GM19240 (cell line): Measurements from ENCODE around the gene ZNF296.

Experiments
- DNase-seq: peaks from one replicate; pipeline ENCODE4 v3.0.0; 2011; ENCODE audit warnings: low spot score; ENCODE audit not compliant: insufficient read length

Gene ZNF296

DNA sequence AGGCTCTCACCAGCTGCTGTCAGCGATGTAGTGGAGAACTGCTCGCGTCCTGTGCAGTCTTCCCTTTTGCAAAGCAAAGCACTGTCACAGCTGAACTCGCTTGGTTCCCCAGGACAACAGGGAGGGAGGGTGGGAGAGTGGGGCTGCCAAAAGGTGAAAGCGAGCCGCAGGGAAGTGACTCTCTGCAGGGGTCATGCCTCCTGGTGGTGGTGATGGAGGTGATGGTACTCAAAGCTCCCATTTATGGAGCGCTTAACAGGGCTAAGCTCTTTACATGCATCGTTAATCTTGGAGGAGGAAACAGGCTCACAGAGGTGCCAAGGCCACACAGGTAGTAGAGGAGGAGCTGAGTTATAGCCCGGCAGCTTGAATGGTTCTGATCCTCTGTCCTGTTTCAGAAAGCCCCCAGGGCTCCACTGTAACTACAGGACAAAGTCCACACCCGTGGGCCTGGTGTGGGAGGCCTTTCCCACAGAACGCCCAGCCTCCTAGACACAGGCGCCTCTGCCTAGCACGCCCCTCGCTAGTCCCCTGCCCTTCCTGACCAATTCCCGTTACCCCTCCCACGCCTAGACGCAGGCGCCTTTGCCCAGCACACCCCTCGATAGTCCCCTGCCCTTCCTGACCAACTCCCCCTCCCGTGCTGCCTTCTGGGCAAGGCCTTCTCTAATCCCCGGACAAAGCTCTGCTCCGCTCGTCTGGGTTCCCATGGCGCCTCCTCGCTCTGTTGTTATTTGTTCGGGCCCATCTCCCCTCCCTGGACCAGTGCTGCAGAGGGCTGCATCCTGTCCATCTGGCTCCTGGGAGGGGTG is 27.4 kb upstream of the ZNF296 start:
- DNase-seq: no peak

DNA sequence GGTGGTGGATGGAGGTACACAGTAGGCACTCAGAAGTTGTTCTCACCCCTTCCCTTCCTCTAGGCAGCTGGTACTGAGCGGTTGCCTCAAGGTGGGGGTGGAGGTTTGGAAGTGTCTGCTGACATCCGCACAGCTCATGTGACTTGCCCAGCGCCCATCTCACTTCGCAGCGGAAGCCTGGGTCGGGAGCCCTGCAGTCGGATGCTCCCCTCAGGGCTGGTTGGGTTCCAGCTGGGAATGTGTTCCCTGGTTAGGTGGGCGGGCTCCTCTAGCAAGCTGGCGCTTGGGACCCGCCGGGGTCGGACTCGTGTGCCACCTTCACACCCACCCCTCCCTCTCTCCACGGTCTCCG is 26.9 kb upstream of the ZNF296 start:
- DNase-seq: no peak

DNA sequence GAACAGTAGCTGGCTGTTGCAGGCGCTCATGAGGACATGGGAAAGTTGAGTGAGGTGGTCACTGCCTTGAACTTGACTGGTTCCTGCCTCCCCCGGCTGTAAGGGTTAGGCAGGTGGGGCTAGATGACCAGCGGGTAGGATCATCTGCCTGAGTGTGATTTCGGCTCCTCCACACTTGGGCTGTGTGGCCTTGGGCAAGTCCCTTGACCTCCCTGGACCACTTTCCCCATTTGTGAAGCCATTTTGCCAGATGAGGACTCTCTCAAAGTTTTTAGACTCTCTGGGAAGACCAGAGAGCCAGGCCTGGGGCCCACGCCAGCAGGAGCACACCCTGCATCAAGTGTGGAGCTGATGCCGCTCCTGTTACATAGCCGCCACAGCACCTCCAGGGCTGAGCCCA is 26.2 kb upstream of the ZNF296 start:
- DNase-seq: no peak

DNA sequence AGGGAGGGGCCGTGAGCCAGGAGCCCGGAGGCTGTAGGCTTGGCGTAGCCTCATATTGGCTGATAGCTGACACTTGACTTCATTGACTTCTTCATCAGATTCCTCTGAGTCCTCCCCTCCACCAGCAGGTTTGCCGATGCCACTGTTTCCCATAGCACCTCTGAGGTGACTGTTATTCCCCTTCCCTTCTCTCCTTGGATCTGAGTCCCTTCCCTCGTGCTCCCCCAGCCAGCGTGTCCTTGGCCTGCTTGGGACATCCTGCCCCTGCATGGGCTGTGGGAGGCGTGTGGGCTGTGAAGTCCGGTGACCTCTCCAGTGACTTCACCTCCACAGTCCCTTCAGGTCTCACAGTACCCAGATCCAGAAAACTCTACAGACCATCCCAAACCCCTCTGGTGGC is 25.5 kb upstream of the ZNF296 start:
- DNase-seq: no peak

DNA sequence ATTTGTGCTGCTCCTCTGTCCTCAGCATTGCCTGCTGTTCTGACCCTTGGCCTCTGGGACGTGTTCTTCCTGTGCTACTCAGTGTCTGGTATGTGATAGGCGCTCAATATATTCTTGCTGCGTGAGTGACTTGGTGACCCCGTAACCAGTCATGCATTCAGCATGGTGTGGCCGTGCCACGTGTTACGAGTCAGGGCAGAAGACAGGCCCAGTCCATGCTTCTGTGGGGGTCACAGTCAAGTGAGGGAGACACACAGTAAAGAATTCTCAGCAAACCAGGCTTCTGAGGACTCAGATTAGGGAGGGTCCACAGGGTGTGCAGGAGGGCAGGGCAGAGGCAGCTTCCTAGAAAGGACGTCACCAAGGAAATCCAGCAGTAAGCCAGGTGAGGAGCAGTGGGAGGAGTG is 24.6 kb upstream of the ZNF296 start:
- DNase-seq: no peak

DNA sequence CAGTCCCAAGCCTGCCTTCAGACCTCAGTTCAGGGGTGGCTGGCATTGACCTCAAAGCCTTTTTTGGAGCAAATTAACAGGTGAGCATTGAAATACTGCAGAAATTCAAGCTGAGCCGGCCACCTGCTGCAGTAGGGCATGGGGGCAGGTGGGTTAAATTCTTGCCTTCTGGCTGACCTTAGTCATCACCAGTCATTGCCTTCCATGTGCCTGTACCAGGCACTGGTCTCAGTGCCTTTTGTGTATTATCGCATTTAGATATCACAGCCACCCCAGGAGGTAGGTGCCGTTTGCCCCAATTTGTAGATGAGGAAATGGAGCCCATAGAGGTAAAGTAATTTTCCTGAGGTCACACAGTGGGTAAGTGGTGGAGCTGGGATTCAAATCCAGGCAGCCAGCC is 23.9 kb upstream of the ZNF296 start:
- DNase-seq: no peak

DNA sequence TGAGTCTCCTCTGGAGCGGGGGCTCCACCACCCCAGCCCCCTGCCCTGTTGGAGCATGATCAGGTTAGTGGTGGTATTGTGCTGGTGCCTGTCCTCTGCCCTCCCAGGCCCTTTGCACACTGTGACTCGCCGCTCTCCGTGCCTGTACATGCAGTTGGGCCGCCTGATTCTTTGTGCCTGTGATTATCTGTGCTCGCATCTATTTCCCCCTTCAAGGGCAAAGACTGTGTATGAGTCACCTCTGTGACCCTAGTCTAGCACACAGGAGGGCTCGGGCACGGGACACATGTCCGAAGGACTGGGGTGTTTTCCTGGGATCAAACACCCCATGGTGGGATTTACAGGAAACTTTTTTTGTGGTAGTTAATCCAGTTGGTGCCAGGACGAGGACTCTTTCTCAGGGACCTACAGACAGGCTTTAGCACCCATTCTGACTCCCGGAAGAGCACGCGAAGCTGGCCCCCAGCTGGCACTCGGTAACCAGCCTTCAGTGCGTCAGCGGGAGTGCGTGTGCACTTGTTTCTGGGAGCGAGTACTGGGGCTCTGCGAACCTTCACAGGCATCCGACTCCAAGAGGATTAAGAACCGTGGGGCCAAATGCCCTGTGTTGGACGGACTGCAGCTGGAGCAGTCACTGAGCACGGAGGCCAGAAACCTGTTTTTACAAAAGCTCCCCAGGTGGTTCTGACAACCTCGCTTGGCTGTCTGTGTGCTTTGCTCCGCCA is 23.4 kb upstream of the ZNF296 start:
- DNase-seq: no peak

DNA sequence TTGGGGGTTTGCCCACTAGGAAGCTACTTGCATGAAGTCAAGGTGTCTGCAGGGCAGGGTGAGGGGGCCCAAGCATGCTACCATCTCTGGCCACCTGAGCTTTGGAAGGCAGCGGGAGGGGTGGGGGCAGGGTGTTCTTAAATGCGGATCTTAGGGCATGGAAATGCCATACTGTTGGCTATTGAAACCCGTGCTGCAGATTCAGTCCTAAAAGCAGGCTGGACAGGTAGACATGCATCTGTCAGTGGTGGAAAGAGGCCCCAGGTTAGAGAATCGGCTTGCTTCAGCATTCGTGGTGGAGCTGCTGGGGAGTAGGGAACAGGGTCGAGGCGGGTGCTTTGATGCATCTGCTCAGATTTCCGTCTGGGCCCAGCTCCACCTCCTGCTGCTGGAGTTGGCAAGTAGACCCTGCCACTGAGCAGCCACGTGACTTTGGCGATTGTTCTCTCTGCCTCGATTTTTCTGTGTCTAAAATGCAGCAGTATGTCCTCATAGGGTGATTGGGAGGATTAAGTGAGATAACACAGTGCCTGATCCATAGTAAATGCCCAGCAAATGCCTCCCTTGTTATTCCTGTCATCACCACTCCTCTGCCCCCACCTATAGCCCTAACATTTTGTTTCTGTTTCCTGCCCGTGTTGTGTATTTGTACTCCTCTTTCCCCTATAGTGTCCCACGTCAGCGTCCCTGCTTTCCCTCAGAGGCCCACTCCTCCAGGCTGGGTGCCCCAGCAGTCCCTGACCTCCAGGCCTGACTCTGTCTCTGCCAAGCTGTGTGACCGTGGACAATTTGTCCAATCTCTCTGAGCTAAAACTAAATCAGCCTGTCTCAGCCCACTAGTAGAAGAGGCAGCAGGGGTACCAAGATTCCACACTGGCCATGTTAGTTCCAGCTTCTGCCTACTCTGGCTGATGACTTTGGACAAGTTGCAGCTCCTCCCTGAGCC is 22.5 kb upstream of the ZNF296 start:
- DNase-seq: no peak

DNA sequence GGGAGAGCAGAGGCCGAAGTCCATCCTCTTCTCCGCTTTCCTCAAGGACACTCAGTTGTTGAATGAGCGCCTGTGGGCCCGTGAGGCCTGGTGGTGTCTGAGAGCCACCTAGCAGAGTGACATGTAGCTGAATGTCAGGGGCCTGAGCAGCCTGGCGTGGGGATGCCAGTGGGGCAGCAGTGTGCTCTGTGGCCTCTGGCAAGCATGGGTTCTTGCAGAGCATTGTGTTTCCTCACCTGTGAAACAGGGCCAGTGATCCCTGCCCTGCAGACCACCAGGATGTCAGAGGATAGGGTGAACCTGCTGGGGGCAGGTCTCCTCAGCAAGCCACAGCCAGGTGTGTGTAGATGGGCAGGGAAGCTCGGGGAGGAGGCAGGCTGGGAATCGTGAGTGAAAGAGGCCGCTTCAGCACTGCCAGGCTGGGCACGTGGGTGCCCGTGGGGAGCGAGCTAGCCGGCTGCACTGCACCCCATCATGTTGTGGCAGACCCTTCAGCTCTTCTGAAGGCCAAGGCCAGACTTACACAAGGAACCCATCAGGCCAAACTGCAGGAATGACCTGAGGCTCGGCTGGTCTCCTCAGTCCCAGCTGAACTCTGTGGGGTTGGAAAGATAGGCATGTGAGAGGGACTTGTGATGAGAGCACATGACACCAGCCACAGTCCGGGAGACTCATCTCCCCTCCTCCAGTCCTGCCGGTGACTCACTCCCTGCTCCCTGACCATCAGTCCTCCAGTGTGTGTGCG is 21.7 kb upstream of the ZNF296 start:
- DNase-seq: no peak

DNA sequence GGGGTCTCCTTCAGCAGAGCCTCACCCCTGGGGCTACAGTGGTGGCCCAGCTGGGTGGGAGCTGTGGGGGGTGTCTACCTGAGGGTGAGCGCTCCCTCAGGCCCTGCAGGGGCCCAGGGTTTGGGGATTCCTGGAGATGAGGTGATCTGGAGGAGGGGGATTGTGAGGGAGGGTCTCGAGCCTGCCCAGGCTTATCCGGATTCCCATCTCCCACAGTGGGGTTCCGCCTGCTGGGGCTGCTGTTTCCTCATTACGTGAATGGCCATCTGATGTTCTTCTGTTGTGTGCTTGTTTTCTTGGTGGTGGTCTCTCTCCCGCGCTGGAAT is 21.1 kb upstream of the ZNF296 start:
- no peak for DNase-seq

DNA sequence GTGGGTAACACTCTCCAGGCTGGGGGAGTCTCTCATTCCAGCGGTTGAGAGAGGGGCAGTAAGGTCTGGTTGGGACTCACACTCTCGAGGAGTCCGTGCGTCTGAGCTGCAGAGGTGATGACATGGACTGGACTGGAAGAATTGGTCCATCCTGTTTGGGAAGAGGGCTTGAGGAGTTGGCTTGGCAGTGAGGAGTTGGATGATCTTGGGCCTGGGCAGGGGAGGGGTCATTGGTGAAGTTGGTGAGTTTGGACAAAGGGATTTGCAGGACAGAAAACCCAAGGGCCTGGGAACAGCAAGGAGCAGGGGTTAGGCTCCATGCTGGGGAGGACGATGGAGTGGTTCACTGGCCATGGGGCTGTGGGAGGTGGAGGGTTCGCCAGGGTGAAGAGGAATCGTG is 20.4 kb upstream of the ZNF296 start:
- DNase-seq: no peak

DNA sequence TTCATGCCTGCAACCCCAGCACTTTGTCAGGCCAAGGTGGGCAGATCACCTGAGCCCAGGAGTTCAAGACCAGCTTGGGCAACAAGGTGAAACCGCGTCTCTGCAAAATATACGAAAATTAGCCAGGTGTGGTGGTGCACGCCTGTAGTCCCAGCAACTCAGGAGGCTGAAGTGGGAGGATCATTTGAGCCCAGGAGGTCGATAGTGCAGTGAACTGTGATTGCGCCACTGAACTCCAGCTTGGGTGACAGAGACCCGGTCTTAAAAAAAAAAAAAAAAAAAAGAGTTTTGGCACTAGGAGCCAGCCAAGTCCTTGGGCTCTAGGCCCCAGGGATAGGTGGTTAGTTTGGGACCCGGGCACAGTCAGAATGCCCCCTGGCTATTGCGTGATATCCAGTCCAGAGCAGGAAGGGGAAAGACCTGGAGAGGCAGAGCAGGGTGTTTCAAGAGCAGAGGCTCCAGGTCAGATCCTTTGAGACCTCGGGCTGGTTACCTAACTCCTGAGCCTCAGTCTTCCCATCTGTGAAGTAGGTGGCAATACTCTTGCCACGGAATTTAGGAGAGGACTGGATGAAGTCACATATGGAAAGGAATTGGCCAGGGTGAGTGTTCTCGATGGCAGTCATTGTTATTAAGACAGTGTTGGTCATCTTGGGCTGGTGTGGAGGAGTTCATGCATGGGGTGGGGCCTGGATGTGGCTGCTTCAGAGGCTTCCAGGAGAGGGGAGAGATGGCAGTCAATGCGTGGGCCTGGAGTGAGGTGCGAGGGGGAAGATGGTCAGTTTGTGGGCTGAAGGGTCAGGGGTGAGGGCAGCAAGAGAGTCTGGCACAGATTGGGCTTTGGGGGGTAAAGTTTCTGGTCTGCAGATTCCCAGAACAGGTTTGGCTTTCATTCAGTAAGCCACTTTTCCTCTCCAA is 19.5 kb upstream of the ZNF296 start:
- DNase-seq: no peak

DNA sequence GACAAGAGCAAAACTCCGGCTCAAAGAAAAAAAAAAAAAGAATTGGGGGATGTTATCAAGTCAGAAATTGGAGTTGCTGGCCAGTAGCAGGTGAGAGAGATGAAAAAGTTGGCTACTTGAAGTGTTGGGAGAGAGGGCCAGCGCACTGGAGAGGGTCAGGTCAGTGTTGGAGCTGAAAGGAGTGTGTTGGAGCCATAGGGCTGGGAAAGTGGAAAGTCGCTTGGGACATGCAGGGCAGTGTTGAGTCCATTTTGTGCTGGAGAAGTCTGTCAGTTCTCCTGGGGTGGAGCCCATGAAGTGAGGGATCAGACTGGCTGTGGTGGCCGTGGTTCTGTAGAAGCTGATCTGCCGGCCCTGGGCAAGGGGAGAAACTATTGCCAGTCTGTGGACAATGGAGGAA is 18.4 kb upstream of the ZNF296 start:
- DNase-seq: no peak

DNA sequence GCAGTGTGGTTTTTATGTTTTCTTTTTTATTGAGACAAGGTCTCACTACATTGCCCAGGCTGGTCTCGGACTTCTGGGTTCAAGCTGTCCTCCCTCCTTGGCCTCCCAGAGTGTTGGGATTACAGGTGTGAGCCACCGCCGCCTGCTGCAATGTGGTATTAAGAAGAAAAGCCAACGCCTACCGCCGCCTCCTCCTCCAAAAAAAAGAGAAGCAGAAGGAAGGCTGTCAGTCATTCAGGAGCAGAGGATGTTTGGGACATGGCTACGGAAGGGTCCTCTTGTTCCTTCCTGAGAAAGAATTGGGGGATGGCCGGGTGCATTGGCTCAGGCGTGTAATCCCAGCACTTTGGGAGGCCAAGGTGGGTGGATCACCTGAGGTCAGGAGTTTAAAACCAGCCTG is 17.9 kb upstream of the ZNF296 start:
- no peak for DNase-seq

DNA sequence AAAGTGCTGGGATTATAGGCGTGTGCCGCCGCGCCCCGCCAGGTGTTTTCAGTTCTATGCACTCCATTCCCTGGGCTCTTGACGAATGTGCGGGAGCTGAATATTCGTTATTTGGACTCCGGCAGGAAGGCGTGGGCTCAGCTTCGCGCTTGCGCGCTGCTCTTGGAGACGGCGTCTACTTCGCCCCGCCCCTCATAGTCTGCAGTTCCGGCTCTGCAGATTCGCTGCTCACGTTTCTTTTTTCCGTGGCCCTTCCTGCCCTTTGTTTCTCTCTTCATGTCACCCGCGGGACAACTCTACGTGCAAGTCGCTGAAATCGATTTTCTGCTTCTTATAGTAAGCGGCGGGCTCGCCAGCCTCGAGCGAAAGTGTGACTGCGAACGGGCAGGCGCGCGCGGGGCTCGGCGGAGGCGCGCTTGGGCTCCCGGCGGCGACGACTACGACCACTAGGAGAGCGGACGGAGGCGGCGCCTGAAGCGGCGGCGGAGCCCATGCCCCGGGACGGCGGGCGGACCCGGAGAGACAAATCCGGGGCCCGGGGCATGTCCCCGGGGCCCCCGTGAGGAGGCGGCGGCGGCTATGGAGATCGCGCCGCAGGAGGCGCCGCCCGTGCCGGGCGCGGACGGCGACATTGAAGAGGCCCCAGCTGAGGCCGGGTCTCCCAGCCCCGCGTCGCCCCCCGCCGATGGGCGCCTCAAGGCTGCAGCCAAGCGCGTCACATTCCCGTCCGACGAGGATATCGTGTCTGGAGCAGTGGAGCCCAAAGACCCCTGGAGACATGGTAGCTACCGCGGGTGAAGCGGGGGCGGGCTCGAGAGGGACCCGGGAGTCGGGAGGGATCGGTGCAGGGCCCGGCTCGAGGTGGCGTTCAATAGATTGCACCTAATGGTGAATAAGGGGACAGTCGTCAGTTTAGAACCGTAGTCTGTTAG is 16.7 kb upstream of the ZNF296 start, which contains the start of gene PPP1R37:
Gene PPP1R37 (plus strand): TSS at position 433 of the 932 bp plus-strand sequence. CDS start 147 bp downstream, at position 580.
- peak; percentile 85 for DNase-seq

DNA sequence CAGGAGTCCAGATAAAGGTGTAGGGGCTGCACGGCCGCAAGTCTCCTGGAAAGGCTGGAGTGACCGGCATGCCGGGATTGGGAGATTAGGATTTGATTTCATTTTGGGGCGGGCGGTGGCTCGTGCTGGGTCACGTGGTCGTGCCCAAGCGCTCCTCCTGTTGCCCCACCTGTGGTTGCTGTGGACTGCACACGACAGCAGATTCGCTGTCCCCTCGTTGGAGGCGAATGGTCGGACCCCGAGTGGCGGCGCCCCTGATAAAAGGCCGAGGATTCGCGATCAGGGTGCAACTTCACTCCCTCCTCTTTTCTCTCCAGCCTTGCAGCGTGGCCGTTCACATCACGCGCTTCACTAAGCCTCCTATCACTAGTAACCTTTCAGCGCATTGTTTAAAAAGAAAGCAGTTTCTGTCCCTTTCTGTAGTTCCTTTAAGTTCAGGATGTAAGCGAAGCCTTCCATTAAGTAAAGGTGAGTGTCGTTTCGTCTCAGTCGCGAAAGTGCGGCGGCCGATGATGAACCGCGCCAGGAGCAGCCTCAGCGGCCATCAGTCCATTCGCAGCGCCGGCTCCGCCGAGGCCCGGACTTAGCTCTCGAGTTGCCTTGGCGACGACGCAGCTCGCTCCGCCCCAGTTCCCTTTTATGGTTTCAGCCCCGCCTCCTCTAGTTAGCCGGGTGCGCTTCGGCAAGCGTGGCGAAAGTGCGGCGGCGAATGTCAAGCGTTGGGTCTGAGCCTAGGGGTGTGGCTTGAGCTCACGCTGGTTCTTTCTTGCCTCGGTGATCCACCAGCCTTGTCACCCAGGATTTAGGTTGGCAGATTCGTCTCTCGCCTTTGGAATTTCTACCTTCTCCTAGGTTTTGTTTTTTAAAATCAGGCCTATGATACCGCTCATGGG is 15.0 kb upstream of the ZNF296 start:
- peak; percentile 88 for DNase-seq

DNA sequence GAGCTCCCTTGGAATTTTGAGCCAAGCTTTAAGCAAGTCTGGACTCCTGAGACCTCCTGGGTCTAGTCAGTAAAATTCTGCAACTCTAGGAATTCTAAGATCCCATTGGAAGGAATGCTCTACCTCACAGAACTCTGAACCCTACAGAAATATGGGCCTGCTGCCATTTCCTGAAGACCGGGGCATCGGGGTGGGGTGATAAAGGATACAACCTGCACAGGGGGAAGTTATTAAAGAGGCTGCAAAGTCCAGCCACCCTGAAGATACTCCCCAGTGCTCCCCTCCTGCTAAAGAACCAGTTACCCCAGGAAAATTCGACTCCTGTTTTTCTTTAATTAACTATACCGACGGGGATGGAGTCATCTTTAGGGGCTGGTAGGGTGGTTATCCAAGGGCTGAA is 14.3 kb upstream of the ZNF296 start:
- DNase-seq: no peak

DNA sequence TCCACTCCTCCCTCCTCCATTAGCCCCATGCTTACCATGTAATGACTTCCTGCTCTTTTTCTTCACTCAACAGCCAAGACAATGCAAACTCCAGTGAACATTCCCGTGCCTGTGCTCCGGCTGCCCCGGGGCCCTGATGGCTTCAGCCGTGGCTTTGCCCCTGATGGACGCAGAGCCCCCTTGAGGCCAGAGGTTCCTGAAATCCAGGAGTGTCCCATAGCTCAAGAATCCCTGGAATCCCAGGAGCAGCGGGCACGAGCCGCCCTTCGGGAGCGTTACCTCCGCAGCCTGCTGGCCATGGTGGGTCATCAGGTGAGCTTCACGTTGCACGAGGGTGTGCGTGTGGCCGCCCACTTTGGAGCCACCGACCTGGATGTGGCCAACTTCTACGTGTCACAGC is 13.8 kb upstream of the ZNF296 start:
- no peak for DNase-seq
